Mesenchymal stem cell (in vitro differentiated cells and primary cell): ENCODE data around the gene NFATC3.

Experiments
- DNase-seq: peaks from one replicate; pipeline ENCODE4 v3.0.0-alpha.2; 2013
- H2AFZ ChIP-seq: one replicate; pipeline ENCODE4 v1.6.1; 2013; ENCODE audit warnings: low read depth, mild to moderate bottlenecking, control low read depth, inconsistent platforms, low read length, moderate library complexity
- H2AK5ac ChIP-seq: 2 replicates; pipeline ENCODE4 v1.6.1; 2013; ENCODE audit warnings: low read length, moderate library complexity, mild to moderate bottlenecking, inconsistent platforms; ENCODE audit not compliant: severe bottlenecking
- H2BK120ac ChIP-seq: one replicate; pipeline ENCODE4 v1.6.1; 2013; ENCODE audit warnings: low read depth, mild to moderate bottlenecking, inconsistent platforms, low read length, moderate library complexity
- H2BK12ac ChIP-seq, 2 experiments: one replicate each; pipeline ENCODE4 v1.6.1; 2013; ENCODE audit warnings: inconsistent platforms in 2 of 2, low read length in 2 of 2, mild to moderate bottlenecking in 2 of 2, moderate library complexity in 2 of 2, control low read depth in 1 of 2
- H2BK15ac ChIP-seq: one replicate; pipeline ENCODE4 v1.6.1; 2013; ENCODE audit warnings: mild to moderate bottlenecking, low read depth, inconsistent platforms; ENCODE audit not compliant: poor library complexity, severe bottlenecking
- H2BK5ac ChIP-seq: 2 replicates; pipeline ENCODE4 v1.6.1; 2013; ENCODE audit warnings: low read depth, mild to moderate bottlenecking, low read length, control low read depth, inconsistent platforms; ENCODE audit not compliant: poor library complexity, severe bottlenecking
- H3K14ac ChIP-seq, 2 experiments: one replicate each; pipeline ENCODE4 v1.6.1; 2013; ENCODE audit warnings: inconsistent platforms in 2 of 2, low read length in 2 of 2, control low read depth in 1 of 2, mild to moderate bottlenecking in 1 of 2, moderate library complexity in 1 of 2
- H3K18ac ChIP-seq, 2 experiments: one replicate each; pipeline ENCODE4 v1.6.1; 2013; ENCODE audit warnings: inconsistent platforms in 2 of 2, low read length in 2 of 2, control low read depth in 1 of 2, low read depth in 1 of 2, mild to moderate bottlenecking in 1 of 2
- H3K23ac ChIP-seq, 2 experiments: one replicate each; pipeline ENCODE4 v1.6.1; 2013; ENCODE audit warnings: inconsistent platforms in 2 of 2, low read length in 2 of 2, mild to moderate bottlenecking in 2 of 2, moderate library complexity in 2 of 2, control low read depth in 1 of 2
- H3K27ac ChIP-seq: 2 replicates; pipeline ENCODE4 v1.5.1; 2013; ENCODE audit warnings: mild to moderate bottlenecking, moderate library complexity, low read length, control low read depth, inconsistent platforms; ENCODE audit not compliant: poor library complexity, severe bottlenecking
- H3K27me3 ChIP-seq, 2 experiments: 2 replicates each; pipeline versions ENCODE4 v1.6.1 to v1.7.0; 2013; ENCODE audit warnings: low read length in 2 of 2, mild to moderate bottlenecking in 2 of 2, moderate library complexity in 2 of 2, control low read depth in 1 of 2, inconsistent platforms in 1 of 2; ENCODE audit not compliant: control insufficient read depth in 1 of 2, insufficient read depth in 1 of 2
- H3K36me3 ChIP-seq, 2 experiments: 2 replicates each; pipeline versions ENCODE4 v1.6.1 to v1.7.0; 2013; ENCODE audit warnings: low read length in 2 of 2, control low read depth in 1 of 2, inconsistent platforms in 1 of 2, low read depth in 1 of 2, mild to moderate bottlenecking in 1 of 2; ENCODE audit not compliant: insufficient read depth in 2 of 2, control insufficient read depth in 1 of 2
- H3K4ac ChIP-seq, 2 experiments: one replicate each; pipeline ENCODE4 v1.6.1; 2013; ENCODE audit warnings: inconsistent platforms in 2 of 2, low read length in 2 of 2, mild to moderate bottlenecking in 2 of 2, moderate library complexity in 2 of 2, control low read depth in 1 of 2, low read depth in 1 of 2
- H3K4me1 ChIP-seq: 2 replicates; pipeline ENCODE4 v1.6.1; 2013; ENCODE audit warnings: low read depth, low read length, control low read depth; ENCODE audit not compliant: control insufficient read depth, insufficient read depth
- H3K4me2 ChIP-seq: 2 replicates; pipeline ENCODE4 v1.6.1; 2013; ENCODE audit warnings: low read length, mild to moderate bottlenecking, inconsistent platforms; ENCODE audit not compliant: poor library complexity, severe bottlenecking
- H3K4me3 ChIP-seq, 2 experiments: 2 replicates each; pipeline versions ENCODE4 v1.5.1 to v1.7.0; 2013; ENCODE audit warnings: low read length in 2 of 2, mild to moderate bottlenecking in 2 of 2, control low read depth in 1 of 2, low read depth in 1 of 2; ENCODE audit not compliant: insufficient read depth in 1 of 2
- H3K79me1 ChIP-seq: replicated peaks from 2 replicates; pipeline ENCODE4 v1.6.1; 2013; ENCODE audit warnings: mild to moderate bottlenecking, control low read depth, low read length, inconsistent platforms; ENCODE audit not compliant: poor library complexity, severe bottlenecking
- H3K9ac ChIP-seq: 2 replicates; pipeline ENCODE4 v1.7.0; 2013; ENCODE audit warnings: mild to moderate bottlenecking, low read length, moderate library complexity
- H3K9me3 ChIP-seq: 2 replicates; pipeline ENCODE4 v1.7.0; 2013; ENCODE audit warnings: mild to moderate bottlenecking, low read length; ENCODE audit not compliant: control insufficient read depth
- H4K8ac ChIP-seq: one replicate; pipeline ENCODE4 v1.6.1; 2013; ENCODE audit warnings: inconsistent platforms, mild to moderate bottlenecking, low read length, moderate library complexity
- H4K91ac ChIP-seq: one replicate; pipeline ENCODE4 v1.6.1; 2013; ENCODE audit warnings: mild to moderate bottlenecking, low read length, inconsistent platforms
- WGBS: methylation state at CpG from one replicate; pipeline ENCODE4 v1.1.7; 2013; ENCODE audit warnings: mixed read lengths; 5-methylcytosine and 5-hydroxymethylcytosine counted together

NFATC3 gene

DNA sequence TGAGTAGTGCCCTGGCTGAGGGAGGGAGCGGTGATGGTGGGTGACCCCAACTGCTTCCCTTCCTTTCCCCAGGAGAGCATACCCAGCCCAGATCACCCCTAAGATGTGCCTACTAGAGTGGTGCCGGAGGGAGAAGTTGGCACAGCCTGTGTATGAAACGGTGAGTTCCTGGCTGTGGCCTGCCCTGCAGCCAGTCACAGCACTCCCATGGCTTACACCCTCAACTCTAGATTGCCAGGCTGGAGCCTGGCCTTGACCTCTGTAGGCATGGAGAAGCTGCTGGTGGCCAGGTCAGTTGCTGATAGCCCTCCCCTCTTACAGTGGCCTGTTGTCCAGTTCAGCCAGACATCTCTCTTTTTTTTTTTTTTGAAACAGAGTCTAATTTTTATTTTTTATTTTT, 8.6 kb upstream of the NFATC3 start:
- H4K8ac ChIP-seq = no peak overlapping the region
- no peaks in the 10 kb centered on the region for H3K79me1 ChIP-seq
- H2BK120ac ChIP-seq = no peak overlapping the region
- no peak overlapping the region for H4K91ac ChIP-seq
- H3K18ac ChIP-seq = no peak overlapping the region
- H3K27me3 ChIP-seq = no peaks in the 10 kb centered on the region
- H2AFZ ChIP-seq = no peak overlapping the region
- H3K14ac ChIP-seq = no peak overlapping the region
- no peaks in the 10 kb centered on the region for H3K9me3 ChIP-seq
- H3K27ac ChIP-seq = no peak overlapping the region
- WGBS = 100% methylated on average over 3 of the region's 3 CpGs
- H2BK12ac ChIP-seq = no peak overlapping the region
- no peak for DNase-seq
- no peak overlapping the region for H2BK15ac ChIP-seq
- H3K9ac ChIP-seq = no peak overlapping the region
- H2BK5ac ChIP-seq = no peak overlapping the region
- peaks cover 15% of the 10 kb centered on the region for H3K4me1 ChIP-seq
- H2AK5ac ChIP-seq = no peak overlapping the region
- peaks cover 47 to 72% of the 10 kb centered on the region in 2 experiments for H3K36me3 ChIP-seq
- no peak overlapping the region for H3K4me2 ChIP-seq
- H3K4me3 ChIP-seq = no peak overlapping the region
- no peak overlapping the region for H3K4ac ChIP-seq
- H3K23ac ChIP-seq = no peak overlapping the region

DNA sequence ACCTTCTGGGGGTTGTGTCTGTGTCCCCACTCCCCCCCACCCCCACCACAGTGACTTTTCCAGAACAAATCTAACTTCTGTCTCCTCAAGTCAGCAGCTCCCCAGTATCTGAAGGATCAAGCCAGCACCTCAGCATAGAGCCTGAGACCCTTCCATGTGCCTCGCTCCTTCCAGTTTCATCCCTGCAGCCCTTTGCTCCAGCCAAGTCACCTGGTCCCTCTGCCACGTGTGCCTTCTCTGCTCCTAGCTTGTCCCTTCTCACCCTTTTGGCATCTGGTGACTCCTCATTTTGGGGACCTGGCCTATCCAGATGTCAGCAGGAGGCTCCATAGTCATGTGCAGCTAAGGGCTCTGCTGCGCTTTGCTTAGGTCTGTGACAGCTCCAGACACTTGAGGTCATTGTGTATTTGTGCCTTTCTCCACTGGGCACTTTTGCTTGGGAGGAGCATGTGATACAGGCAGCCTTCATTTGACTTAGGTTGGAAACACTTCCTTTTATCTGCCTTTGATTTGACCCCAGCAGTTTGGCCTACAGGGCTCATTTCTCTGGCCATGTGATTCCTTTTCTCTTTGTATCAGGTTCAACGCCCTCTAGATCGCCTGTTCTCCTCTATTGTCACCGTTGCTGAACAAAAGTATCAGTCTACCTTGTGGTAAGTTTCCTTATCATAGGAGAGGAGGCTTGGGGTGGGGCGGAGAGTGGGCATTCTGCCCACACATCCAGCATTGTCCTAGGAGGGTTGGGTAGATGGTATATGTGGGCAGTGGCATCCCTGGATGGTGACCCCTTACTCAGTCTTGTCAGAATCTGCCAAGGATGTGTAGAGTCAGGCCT, 7.1 kb upstream of the NFATC3 start:
- Histone ChIP-seq H2BK15ac (peak overlapping the region; percentile 15), H3K4me1 (peaks cover 4% of the 10 kb centered on the region), H3K23ac (no peak overlapping the region), H3K4me2 (no peak overlapping the region), H3K27ac (no peak overlapping the region), H3K18ac (no peak overlapping the region), H3K27me3 (no peaks in the 10 kb centered on the region), H3K36me3 (peaks cover 47 to 61% of the 10 kb centered on the region in 2 experiments), H4K91ac (no peak overlapping the region), H3K79me1 (no peaks in the 10 kb centered on the region), H3K9me3 (no peaks in the 10 kb centered on the region), H3K4ac (no peak overlapping the region), H3K4me3 (no peak overlapping the region), H3K9ac (no peak overlapping the region), H2BK120ac (no peak overlapping the region), H4K8ac (no peak overlapping the region), H2BK12ac (peak overlapping the region in 1 of 2 experiments; percentile 49), H2AK5ac (no peak overlapping the region), H2AFZ (no peak overlapping the region), H2BK5ac (no peak overlapping the region), H3K14ac (no peak overlapping the region)
- no peak for DNase-seq
- 97% methylated on average over 7 of the region's 7 CpGs for WGBS

DNA sequence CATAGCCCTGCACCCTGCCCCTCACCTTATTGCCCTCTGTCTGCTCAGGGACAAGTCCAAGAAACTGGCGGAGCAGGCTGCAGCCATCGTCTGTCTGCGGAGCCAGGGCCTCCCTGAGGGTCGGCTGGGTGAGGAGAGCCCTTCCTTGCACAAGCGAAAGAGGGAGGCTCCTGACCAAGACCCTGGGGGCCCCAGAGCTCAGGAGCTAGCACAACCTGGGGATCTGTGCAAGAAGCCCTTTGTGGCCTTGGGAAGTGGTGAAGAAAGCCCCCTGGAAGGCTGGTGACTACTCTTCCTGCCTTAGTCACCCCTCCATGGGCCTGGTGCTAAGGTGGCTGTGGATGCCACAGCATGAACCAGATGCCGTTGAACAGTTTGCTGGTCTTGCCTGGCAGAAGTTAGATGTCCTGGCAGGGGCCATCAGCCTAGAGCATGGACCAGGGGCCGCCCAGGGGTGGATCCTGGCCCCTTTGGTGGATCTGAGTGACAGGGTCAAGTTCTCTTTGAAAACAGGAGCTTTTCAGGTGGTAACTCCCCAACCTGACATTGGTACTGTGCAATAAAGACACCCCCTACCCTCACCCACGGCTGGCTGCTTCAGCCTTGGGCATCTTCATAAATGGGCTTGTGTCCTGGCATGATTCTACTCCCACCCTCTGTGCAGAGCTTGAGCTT, 6.3 kb upstream of the NFATC3 start:
- Histone ChIP-seq H3K4me3 (no peak overlapping the region), H3K9ac (no peak overlapping the region), H3K9me3 (no peaks in the 10 kb centered on the region), H2BK120ac (no peak overlapping the region), H3K23ac (no peak overlapping the region), H3K4ac (peak overlapping the region; percentile 17 to 19), H2BK15ac (peak overlapping the region; percentile 15), H2BK5ac (no peak overlapping the region), H2AFZ (no peak overlapping the region), H4K8ac (peak overlapping the region; percentile 58), H3K14ac (no peak overlapping the region), H3K27ac (no peak overlapping the region), H2BK12ac (peak overlapping the region; percentile 49 to 87), H3K79me1 (no peaks in the 10 kb centered on the region), H2AK5ac (no peak overlapping the region), H3K18ac (peak overlapping the region; percentile 44 to 67), H3K36me3 (peaks cover 45 to 58% of the 10 kb centered on the region in 2 experiments), H3K4me2 (no peak overlapping the region), H3K4me1 (peaks cover 9% of the 10 kb centered on the region), H4K91ac (peak overlapping the region; percentile 72), H3K27me3 (no peaks in the 10 kb centered on the region)
- DNase-seq = no peak
- WGBS = 93% methylated on average over 8 of the region's 8 CpGs

DNA sequence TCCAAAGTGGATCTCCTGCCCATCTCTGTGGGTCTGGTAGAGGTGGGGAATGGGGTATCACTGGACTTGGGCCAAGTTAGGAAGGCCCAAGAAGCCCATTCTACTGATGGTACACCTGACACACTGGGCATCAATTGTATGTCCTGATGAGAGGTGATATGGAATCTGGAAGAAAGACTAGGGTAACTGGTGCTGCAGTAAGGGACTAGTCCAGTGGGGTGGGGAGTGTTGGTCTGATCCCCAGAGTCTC, 5.9 kb upstream of the NFATC3 start:
- Histone ChIP-seq H2BK15ac (no peak overlapping the region), H3K4me1 (peaks cover 11% of the 10 kb centered on the region), H2AK5ac (no peak overlapping the region), H2AFZ (no peak overlapping the region), H3K79me1 (no peaks in the 10 kb centered on the region), H3K4me2 (no peak overlapping the region), H3K4ac (peak overlapping the region; percentile 19 to 55), H3K18ac (peak overlapping the region; percentile 44 to 67), H4K91ac (peak overlapping the region; percentile 72), H2BK5ac (no peak overlapping the region), H4K8ac (peak overlapping the region; percentile 58), H3K9me3 (no peaks in the 10 kb centered on the region), H3K36me3 (peaks cover 40 to 54% of the 10 kb centered on the region in 2 experiments), H3K27ac (no peak overlapping the region), H3K9ac (peak overlapping the region; percentile 31), H3K23ac (no peak overlapping the region), H3K14ac (no peak overlapping the region), H2BK12ac (peak overlapping the region; percentile 46 to 87), H3K4me3 (no peak overlapping the region), H2BK120ac (no peak overlapping the region), H3K27me3 (no peaks in the 10 kb centered on the region)
- DNase-seq = no peak
